GM12891 (cell line): Measurements from ENCODE around the gene RIPOR3.

Experiments
- POLR2A ChIP-seq: IDR thresholded peaks from 2 replicates; pipeline ENCODE4 v1.6.1; 2011; ENCODE audit warnings: low read depth, low read length, control low read depth
- POLR2AphosphoS5 ChIP-seq: IDR thresholded peaks from 2 replicates; pipeline ENCODE4 v1.6.1; 2011; ENCODE audit warnings: low read depth, low read length, control low read depth

GRCh38 chr20:50618537-50618936 is 72.8 kb downstream of the RIPOR3 start:
- no peak for TF ChIP-seq POLR2A
- TF ChIP-seq POLR2AphosphoS5, result no peak
